Stomach smooth muscle (tissue), 2 donors: ENCODE results near the gene OR4F15.

Source experiments
- H3K27ac ChIP-seq: one replicate; pipeline ENCODE4 v1.7.0; 2013; ENCODE audit warnings: mild to moderate bottlenecking, low read length, inconsistent platforms
- H3K27me3 ChIP-seq, 2 donors: one replicate each; pipeline ENCODE4 v1.7.0; 2013; ENCODE audit warnings: low read length in 2 of 2; ENCODE audit not compliant: insufficient read depth in 2 of 2, control insufficient read depth in 1 of 2
- H3K36me3 ChIP-seq, 2 donors: one replicate each; pipeline ENCODE4 v1.7.0; 2013; ENCODE audit warnings: low read length in 2 of 2; ENCODE audit not compliant: control insufficient read depth in 2 of 2, insufficient read depth in 2 of 2
- H3K4me1 ChIP-seq: one replicate; pipeline ENCODE4 v1.7.0; 2013; ENCODE audit warnings: low read length; ENCODE audit not compliant: control insufficient read depth, insufficient read depth
- H3K4me3 ChIP-seq, 2 donors: one replicate each; pipeline ENCODE4 v1.7.0; 2013; ENCODE audit warnings: low read length in 2 of 2
- H3K9ac ChIP-seq, 2 donors: one replicate each; pipeline ENCODE4 v1.7.0; 2013; ENCODE audit warnings: low read length in 2 of 2, mild to moderate bottlenecking in 1 of 2
- H3K9me3 ChIP-seq, 2 donors: one replicate each; pipeline ENCODE4 v1.7.0; 2013; ENCODE audit warnings: low read length in 2 of 2; ENCODE audit not compliant: control insufficient read depth in 2 of 2
- donor health status: healthy.
- donor health status: Pancreatic carcinoma.

OR4F15 gene

DNA sequence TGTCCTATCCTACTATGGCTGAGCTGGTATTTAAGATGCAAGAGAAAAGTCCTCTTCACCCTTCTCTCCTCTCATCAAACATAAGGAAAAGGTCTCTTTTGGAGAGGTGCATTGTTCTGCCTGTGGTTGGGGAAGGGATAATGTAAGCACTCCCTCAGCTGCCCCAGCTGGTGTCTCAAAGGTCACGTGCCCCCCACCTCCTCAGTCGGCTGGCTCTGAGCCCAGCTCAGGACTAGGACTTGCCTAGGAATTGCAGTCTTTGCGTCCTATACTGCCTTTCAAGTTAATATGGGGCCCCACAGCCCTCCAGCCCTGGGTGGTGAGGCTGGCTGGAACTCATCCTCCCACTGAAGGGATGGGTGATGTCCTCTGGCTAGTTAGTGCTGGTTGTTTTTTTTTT, 29.7 kb downstream of the OR4F15 start:
- Histone ChIP-seq H3K4me1 (no peaks in the 10 kb centered on the region), H3K4me3 (no peak overlapping the region), H3K9me3 (no peaks in the 10 kb centered on the region), H3K9ac (no peak overlapping the region), H3K36me3 (no peaks in the 10 kb centered on the region), H3K27me3 (peaks cover 0 to 2% of the 10 kb centered on the region in 2 donors), H3K27ac (no peak overlapping the region)

DNA sequence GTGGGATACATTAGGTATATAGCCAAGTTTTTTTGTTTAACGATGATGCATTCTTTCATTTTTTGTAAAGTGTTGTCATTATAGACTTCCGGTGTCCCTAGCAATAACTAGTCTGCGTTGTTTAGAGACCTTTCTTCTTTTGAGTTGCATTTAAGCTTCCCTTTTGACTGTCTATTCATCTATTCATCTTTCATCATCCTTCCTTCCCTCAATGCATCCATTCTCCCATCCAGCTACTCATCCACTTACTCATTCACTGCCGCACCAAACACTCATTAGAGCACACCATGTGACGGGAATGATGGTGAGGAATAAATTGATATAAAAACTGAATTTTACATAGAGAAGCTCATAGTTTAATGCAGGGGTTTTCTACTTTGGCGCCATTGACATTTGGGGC, 32.9 kb downstream of the OR4F15 start:
- Histone ChIP-seq H3K27me3 (peaks cover 0 to 2% of the 10 kb centered on the region in 2 donors), H3K9me3 (no peaks in the 10 kb centered on the region), H3K4me3 (no peak overlapping the region)

DNA sequence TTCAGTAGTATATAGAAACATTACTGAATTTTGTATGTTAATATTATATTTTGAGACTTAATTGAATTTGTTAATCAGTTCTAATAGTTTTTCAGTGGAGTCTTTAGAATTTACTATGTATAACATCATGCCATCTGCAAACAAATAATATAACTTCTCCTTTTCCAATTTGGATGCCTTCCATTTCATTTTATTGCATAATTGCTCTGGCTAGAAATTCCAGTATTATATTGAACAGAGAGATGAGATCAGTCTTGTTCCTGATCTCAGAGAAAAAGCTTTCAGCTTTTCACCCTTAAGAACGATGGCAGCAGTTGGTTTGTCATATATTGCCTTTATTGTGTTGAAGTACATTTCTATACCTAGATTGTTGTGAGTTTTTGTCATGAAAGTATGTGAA, 40.4 kb downstream of the OR4F15 start:
- Histone ChIP-seq H3K27ac (no peak overlapping the region), H3K36me3 (no peaks in the 10 kb centered on the region), H3K27me3 (no peaks in the 10 kb centered on the region), H3K9ac (no peak overlapping the region), H3K4me3 (no peak overlapping the region), H3K4me1 (no peaks in the 10 kb centered on the region), H3K9me3 (no peaks in the 10 kb centered on the region)

More for the DNA sequence above, 32.9 kb downstream of the OR4F15 start:
- no peak overlapping the region for H3K9ac ChIP-seq
- H3K36me3 ChIP-seq = no peaks in the 10 kb centered on the region
- no peak overlapping the region for H3K27ac ChIP-seq
- no peaks in the 10 kb centered on the region for H3K4me1 ChIP-seq
